Ureter (tissue), 1 donor: ENCODE measurements around the gene MLKL. TPM values are rescaled to one million over a fixed set of nuclear protein-coding genes. Genes with fewer than 3 reads are reported as not detected.

Experiments used
- DNase-seq: peaks from one replicate; pipeline ENCODE4 v3.0.0-alpha.2; 2020; ENCODE audit warnings: low spot score
- total RNA-seq: library from RNA; stranded (reverse); gene quantifications from one replicate; pipeline ENCODE4 v1.2.4, GENCODE V29; 2023
- donor health status: DM: yes; HTN: yes; CAD: no.

The MLKL gene
- 26.6 TPM for total RNA-seq

DNA sequence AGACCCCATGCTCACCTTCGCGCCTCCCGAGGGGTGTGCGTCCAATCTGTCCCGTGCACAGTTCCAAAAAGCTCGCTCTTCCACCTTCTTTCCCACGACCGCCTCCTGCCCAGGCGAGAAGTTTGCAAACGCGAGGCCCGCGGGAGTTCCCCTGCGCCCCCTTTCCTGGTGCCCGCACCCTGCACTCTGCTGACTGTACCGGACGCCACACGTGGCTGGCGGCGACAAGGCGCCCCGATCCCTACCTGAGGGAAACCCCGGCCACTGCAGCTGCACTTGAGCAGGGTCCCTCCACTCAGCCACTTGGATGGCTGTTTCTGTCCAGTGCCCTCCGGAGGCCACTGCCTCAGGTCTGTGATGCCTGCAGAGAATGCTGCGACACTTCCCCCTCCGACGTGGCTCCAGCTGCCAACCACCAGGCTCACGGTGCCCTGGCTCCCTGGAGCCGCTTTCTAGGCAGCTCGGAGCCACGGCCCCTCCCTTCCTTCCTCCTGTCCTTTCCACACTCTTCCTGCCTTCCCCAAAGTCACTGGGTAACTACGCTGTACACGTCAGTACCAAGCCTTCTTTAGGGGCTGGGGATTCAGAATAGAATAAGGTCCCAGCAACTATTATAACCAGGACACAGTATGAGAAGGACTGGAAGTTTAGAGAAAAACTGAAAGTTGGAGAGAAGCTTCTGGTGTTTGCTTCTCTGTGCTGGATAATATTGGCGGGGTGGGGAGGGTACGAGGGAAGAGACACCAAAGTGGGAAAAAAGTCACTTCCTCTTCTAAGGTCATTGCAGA is at the start of gene MLKL:
MLKL (minus strand) TSS at position 425 of the 788 bp plus-strand sequence. CDS start 5,105 bp downstream, outside the sequence.
- peak; percentile 64 for DNase-seq

DNA sequence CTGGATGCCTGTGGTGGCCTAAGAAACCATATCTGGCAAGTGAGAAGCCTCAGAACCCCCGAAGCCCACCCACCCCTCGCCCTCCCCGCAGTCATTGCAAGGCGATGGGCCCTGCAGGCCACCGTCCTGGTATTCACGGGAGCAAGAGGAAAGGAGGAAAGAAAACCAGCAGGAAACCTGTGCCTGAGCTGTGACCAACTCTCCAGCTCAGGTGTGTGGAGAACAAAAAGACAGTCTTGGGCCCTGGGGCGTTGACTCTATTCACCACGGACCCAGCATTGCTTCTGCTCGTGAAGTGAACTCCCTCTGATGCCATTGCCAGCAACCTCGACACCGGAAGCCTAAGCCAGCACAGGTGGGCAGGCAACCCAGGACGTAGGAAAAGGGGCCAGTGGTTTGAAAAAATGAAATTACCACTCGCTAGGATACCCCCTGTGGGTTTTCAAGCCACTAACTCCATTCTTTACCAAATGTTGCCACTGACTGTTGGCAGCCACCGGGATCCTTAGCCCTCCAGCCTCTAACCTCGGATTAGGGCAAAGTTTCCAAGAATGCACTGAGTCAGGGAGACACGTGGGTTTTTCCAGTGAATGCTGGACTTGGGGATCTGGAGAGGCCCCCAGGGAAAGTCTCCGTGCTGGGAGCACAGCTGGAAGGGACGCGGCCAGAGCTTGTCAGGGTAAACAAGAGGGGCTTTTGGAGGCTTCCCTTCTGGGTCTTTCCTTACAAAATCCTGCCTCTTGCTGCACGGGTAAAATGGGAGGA is 48.8 kb upstream of the MLKL start:
- no peak for DNase-seq

DNA sequence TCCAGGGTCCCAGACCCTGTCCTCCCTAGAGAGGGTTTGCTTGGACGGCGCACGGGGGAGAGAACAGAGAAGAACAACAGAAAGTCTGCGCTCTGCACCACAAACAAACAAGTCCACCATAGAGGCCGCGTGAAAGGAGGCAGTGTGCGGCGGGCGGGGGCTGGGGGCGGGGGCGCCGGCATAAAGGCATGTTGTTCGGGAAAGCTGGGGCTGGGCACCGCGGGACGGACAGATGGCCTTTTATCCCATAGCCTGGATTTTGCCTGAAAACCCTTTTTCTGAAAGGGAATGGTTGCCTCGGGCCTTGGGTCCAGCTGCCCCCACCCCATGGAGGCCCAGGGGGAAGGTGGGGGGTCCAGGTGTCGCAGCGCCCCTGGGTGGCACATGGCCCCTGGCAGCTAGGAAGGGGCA is 48.0 kb upstream of the MLKL start:
- no peak for DNase-seq

DNA sequence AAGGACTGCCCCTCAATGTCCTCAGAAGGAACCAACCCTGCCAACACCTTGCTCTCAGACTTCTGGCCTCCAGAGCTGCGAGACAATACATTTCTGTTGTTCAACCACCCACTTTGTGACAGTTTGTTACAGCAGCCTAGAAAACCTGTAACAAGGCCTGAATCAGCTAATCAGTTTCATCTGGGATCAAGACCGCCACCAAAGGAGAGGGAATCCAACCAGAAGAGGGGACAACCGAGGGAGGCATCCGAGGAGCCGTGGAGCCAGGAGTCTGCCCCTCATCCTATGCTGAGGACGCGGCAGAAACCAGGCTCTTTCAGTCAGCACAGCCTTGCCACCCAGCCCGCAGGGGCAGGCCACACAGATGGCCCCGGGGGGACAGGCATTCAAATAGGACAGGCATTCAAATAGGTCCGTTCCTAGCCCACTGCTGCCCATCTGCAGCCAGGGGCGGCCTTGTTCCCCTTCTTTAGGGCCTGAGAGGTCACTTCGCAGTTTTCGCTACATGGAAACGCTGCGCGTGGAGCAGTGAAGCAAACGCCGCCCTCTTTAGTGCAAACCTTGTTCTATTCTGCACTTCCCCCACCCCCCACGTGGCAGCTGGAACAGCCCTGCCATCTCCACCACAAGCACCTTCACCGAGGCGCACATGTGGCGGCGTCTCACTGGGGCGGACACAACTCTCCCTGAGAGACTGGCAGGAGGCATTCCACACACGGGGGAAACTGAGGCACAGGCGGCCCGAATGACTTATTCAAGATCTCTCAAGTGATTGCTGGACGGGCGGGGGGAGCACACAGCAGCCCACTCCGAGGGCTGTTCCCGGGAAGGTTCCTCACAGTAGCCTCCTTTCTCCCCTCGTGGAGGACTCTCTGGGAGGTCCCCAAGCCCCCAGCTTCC is 47.3 kb upstream of the MLKL start:
- no peak for DNase-seq

DNA sequence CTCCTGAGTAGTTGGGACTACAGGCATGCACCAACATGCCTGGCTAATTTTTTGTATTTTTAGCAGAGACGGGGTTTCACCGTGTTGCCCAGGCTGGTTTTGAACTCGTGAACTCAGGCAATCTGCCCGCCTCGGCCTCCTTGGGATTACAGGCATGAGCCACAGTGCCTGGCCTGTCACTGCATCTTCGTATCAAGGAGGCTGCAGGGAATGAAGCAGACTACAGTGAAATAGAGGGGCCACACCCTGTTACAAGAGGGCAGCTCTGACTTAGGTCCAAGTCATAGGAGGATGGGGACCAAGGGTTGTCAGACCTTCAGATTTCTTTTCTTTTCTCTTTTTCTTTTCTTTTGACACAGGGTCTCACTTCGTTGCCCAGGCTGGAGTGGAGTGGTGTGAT is 45.3 kb upstream of the MLKL start:
- DNase-seq = no peak

DNA sequence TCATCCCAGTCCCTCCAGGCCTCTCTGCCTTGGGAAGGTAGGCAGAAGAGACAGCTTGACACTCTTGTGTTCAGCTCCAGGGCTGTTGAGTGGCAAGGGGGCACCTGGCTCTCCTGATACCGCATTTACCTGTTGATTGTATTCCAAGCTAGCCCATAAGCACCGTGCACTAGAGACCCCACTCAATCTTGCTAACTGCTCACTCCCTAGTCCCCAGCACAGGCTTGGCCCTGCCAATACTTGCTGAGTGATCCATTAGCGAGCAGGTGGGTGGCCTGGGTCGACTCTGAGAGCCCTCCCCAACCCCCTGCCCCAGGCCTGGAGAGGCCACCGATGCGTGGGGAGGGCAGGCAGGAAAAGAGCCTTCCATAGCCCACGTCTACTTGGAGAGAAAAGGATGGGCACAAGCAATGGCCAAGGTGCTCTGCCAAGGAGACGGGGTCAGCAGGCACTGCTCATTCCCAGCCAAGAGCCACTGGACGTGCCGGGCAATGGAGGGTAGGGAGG is 44.5 kb upstream of the MLKL start:
- no peak for DNase-seq

DNA sequence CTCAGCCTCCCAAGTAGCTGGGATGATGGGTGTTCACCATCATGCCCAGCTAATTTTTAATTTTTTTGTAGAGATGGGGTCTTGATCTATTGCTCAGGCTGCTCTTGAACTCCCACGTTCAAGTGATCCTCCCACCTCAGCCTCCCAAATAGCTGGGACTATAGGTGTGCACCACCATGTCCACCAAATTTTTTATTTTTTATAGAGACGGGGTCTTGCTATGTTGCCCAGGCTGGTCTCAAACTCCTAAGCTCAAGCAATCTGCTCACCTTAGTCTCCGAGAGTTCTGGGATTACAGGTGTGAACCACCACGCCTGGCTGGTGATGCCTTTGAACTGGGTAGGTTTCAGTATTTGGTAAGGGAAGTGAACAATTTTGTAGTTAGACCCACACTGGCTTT is 43.9 kb upstream of the MLKL start:
- DNase-seq = no peak

DNA sequence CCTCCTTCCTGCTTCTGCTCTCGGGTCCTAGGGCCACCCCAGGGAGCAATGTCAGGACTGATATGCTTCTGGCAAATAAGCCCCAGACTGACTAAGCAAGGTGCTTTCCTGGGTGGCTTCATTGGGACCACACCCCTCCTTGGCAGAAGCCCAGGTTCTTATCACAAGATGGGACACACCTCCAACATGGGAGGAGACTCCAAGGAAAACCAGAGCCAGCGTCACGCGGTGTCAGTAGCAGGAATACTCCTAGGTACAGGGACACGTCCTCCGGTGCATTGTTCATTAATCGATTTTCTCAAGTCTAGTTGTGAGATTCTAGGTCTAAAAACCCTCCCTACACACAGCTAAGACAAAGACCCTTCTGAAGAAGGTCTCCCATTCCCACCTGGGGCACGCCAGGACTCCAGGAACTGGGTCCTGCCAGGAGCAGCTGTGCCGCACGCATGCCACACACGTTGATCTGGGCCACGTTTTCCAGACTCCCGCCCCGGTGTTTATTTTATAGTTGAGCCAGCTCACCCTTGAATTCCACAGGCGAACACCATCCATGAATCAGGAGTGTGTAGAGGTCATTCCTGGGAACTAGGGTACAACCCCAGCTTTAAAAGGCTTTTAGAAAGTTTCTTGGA is 43.1 kb upstream of the MLKL start:
- DNase-seq = peak; percentile 92

DNA sequence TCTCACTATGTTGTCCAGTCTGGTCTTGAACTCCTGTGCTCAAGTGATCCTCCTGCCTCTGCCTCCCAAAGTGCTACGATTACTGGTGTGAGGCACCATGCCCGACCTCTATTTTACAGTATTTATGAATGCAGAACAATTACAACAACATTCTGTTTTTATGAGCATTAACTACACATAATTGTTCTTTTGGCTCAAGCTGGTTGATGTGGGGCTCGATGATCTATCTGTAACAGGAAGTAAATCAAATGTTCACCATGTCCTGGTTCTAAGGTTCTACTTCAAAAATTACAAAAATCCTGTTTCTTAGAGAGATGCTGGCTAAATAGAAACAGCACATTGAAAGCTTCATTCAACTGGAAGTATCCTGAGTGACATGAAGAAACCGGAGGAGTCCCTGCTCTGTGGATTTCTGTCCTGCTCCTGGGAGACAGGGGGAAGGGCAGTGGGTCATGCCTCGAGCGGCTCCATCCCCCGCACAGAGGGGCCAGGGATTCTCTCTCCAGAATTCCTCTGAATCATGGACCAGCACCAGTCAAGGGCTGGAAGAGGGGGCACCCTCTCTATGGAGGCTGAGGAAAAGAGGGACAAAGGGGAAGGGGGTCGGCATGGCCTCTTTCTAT is 42.5 kb upstream of the MLKL start:
- DNase-seq = no peak

DNA sequence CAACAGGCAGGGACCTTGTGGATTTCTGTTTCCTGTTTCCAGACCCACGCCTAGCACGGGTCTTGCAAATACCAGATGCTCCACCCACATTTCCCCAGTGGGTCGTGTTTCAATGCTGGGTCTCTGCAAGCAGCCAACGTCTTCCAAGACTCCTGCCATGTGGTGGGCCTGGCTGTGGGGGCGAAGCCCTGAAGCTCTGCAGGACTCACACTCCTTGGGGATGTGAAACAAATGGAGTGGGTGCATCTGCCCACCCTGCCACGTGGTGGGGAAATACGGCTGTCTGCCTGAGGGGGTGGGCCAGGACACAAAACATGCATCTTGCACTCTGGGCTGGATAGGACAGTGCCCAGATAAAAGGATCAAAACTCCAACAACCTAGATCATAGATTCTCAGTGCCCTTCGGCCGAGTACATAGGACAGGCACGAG is 41.4 kb upstream of the MLKL start:
- no peak for DNase-seq

DNA sequence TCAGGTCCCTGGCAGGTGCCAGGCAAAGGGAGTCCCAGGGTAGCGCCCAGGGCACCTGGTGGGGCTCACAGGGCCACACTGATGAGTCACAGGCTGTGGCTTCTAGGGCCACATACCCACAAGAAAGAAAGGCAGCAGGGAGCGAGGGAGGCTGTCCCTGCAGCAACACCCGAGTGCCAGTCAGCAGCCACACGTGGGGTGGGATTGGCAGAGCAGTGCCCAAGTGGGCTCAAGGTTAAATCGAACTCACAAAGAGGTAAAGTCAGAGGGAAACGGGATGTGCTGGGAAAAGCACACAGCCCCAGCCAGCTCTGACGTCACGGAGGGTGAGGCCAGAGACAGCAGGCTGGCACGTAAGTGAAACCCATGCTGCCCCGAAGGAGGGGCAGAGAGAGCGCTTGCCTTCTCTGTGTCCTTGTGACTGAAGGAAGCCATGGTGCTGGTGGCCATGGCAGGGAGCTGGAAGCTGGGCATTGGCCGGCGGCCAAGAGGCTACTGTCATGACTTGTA is 40.2 kb upstream of the MLKL start:
- DNase-seq = peak; percentile 87

DNA sequence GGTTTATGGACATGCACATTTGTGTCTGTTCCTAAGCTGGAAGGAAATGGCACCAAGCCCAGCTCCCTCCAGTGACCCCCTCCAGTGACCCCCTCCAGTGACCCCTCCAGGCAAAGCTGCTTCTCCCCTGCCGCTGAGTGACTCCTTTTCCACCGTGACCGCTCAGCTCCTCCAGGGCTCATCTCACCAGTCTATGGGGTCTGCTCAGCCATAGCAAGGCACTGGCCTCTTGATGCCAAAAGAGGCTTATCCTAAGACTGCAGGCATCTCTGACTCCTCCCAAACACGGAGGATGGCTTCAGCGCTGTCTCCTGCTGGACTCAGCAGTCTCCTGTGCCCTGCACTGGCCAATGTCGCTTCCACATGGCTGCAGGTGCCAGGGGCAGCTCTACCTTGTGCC is 38.6 kb upstream of the MLKL start:
- no peak for DNase-seq

DNA sequence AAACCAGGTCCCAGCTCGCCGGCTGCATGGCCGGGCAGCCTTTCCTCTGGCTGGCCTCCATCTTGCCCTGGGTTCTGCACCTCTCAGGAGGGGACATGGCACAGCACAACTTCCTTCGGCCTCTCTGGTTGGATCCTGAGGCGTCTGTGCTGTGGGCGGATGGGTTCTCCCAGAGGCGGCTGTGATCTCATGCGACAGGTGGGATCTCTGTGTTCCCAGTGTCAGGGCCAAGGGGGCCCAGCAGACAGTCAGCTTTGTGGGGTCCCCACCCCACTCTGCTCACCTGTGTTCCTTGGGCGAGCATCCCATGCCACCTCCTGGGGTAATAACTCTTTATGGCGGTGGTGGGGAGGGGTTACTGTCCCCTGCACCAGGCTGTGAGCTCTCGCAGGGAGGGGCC is 38.2 kb upstream of the MLKL start:
- DNase-seq = no peak

DNA sequence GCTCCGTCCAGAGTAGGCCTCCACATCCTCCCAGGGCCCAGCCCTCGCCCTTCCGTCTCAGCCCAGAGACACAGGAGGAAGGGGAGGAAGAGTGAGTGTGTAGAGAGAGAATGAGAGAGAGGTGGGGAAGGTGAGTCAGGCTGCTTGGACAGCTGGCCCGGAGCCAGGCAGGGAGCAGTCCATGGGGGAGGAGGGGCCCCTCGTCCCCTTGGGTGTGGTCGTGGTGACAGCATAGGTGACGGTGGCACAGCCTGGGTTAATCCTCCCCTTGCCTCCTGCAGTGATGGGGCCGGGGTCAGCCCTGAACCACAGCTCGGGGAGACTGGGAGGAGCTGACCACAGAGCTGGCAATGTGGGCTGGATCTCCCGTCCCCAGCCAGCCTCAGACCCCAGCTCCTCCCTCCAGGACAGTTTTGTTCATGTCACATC is 37.5 kb upstream of the MLKL start:
- DNase-seq = peak; percentile 74

DNA sequence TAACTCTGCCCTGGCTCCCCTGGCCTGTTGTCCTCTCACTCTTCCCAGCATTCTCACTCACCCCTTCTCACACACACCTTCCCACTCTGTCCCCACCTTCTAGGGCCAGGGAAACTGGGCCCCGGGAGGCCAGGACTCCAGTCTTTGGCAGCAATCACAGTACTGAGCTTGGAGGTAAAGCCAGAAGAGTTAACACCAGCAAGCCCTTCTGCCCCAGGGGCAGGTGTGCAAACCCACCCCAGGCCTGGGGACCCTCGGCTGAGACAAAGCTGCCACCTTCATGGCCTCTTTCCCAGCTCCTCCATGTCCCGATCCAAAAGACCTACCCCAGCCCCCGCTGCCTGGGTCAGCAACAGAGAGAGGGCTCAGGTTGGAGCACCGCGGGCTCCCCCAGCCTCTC is 36.9 kb upstream of the MLKL start:
- DNase-seq = no peak

DNA sequence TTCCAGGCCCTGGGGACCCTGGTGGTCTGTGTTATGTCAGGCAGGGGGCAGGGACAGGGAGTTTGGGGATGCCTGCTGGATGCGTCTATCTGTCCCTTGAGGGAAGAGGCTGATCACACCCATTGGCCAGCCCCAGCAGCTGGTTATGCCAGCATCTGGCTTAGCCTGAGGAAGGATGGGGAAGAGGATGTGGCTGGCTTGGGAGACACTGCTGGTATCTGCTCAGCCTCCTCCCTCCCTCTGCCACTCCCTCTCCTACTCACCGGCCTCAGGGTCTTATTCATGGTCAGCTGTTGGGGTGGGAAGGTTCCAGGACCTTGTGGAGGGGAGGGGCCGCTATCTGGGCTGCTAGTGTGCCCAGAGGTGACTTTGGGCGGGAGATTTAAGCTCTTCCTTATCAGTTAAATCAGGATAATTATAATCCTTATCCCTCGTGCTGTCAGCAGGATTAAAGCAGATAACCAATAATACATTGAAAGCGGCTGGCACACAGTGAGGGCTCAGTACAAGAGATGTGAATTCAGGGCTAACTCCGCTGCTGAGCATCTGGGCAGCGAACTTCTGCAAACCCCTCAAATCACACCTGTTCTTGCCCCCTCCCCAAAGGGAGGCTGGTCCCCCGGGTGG is 36.0 kb upstream of the MLKL start:
- DNase-seq = no peak

DNA sequence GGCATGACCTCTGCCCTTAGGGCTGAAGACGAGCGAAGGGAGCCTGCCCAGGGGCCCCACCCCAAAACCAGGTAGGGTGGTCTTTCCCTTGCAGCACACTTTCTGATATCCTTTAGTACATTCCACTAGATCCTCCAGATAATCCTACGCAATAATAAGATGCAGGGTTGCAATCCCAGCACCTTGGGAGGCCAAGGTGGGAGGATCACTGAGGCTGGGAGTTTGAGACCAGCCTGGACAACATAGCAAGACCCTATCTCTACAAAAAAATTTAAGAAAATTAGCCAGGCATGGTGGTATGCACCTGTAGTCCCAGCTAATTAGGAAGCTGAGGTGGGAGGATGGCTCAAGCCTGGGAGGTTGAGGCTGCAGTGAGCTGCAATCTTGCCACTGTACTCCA is 34.9 kb upstream of the MLKL start:
- no peak for DNase-seq

DNA sequence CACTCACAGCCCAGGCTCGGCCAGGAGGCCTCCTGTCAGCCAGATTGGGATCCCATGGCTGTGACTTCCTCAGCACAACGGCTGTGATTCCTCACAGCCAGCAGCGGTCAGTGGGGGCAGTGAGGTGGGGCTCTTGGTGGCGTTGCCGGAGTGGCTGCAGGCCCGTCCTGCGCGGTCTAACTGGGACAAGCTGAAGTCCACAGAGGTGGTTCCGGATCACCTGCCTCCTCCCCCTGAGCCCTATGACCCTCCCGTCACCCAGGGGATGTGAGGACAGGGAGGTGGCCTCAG is 34.4 kb upstream of the MLKL start:
- no peak for DNase-seq

DNA sequence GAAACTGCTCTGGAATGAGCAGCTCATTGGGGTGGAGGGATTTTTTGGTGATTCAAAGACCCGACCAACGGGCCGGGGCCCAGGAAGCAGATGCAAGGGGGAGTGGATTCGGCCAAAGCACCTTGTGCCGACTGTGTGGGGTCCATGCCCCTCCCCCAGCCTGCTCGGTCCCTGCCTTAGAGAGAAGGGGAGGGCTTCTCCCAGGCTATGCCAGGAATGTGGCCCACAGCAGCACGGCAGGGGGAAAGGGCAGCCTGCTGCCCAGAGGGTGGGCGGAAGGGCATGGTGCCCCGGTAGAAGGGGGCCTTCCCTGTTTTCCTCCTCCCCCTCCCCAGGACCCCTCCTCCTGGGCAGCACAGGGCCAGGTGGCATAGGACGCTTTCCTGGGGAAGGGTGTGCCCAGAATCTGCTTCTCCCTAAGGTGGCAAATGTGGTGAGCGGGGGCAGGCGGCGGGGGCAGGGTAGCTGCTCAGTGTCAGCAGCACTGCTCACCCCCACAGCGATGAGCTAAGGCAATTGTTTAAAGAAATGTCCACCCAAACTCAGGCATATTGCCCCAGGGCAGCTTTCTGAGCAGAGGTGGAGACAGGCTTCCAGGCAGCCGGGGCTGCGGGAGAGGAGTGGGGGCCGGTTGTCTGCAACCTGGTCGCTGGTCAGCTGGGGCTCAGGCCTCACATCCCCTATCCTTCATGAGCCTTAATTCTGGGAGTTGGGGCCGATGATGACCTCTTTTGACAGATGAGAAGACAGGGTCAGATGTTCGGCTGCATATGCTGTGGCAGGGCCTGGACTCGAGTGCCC is 33.9 kb upstream of the MLKL start:
- no peak for DNase-seq
